Measurements from ENCODE around the gene FBXO42. TPM values are rescaled to one million over a fixed set of nuclear protein-coding genes. Genes with fewer than 3 reads are reported as not detected.

FBXO42 gene
- total and polyA plus RNA-seq, 2 of the 13 experiments (the other 11 are each of a cell fraction or from before 2014, with no cell fraction given): 7.6 to 17.5 TPM

DNA sequence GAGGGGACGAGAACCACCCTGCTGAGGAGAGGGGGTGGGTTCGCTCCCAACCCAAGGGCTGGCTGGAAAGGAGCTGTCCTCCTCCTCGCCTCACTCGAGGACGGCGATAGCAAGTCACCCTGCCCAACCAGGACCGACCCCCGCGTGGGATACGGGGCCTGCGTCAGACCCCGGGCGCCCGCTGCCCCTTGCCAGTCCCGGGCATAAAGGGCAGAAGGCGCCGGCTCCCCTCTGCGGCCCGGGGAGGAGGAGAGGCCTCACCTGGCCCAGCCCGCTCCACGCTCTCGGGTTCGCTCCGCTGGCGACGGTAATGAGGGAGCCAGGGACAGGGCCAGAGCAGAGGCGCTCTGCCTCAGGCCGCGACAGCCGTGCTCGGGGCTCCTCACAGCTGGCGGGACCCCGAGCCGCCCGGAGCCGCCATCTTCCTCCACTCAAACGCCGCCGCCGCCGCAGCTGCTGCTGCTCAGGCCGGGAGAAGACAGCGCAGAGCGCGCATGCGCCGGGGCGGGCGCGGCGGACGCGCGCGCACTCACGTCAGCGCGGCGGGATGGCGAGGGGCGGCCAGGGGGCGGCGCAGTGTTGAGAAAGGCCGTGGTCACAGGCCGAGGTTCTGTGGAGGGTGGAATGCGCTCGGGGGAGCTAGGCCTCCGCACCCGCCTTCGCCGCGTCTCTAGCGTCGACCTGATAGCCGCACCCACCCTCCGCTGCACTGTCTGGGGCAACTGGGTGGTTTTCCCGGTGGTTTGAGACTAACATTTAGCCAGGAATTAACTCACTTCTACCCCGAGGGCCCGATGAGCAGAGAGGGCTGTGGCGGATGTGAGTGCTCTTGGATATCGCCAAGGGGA lies at the start of gene FBXO42 (continued):
- peak; percentile 32; the same call in 1 of the 2 replicates for TF ChIP-seq ZNF431 (CRISPR knock-in tag; IDR thresholded peaks at IDR 0.05; ENCODE audit: borderline replicate concordance, low read depth)
- TF ChIP-seq ZNF44 (CRISPR knock-in tag; IDR thresholded peaks at IDR 0.05): 0 out of 2 replicates have a peak, but pooled peaks have one; percentile 27
- TF ChIP-seq HMG20A (CRISPR knock-in tag; IDR thresholded peaks at IDR 0.05; ENCODE audit: borderline replicate concordance): no peak
- TF ChIP-seq ZFY (CRISPR knock-in tag; IDR thresholded peaks at IDR 0.05): peak; percentile 98
- no peak for TF ChIP-seq SOX13 (IDR thresholded peaks at IDR 0.05)
- peak in 1 of 2 experiments; percentile 37; a peak in 1 of 4 replicates for TF ChIP-seq SOX13 (CRISPR knock-in tag; conservative IDR thresholded peaks at IDR 0.05 in 1 of 2, IDR thresholded peaks at IDR 0.05 in 1 of 2)
- TF ChIP-seq, protein P1, sequence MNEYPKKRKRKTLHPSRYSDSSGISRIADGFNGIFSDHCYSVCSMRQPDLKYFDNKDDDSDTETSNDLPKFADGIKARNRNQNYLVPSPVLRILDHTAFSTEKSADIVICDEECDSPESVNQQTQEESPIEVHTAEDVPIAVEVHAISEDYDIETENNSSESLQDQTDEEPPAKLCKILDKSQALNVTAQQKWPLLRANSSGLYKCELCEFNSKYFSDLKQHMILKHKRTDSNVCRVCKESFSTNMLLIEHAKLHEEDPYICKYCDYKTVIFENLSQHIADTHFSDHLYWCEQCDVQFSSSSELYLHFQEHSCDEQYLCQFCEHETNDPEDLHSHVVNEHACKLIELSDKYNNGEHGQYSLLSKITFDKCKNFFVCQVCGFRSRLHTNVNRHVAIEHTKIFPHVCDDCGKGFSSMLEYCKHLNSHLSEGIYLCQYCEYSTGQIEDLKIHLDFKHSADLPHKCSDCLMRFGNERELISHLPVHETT (CRISPR knock-in tag; conservative IDR thresholded peaks at IDR 0.05): 0 out of 2 replicates have a peak, but pooled peaks have one; percentile 19
- peak; percentile 58 for TF ChIP-seq XRCC5 (optimal IDR thresholded peaks at IDR 0.05; ENCODE audit: low read length)
- TF ChIP-seq ZNF224 (CRISPR knock-in tag; IDR thresholded peaks at IDR 0.05): peak; percentile 53; the same call in 1 of the 2 replicates
- peak; percentile 76 for TF ChIP-seq HNRNPLL (IDR thresholded peaks at IDR 0.05; ENCODE audit: low read depth, low read length, poor library complexity, severe bottlenecking)
- no peak for TF ChIP-seq TCF12 (IDR thresholded peaks at IDR 0.05)
- peak; percentile 83; the same call in 1 of the 2 replicates for TF ChIP-seq TCF12 (CRISPR knock-in tag; IDR thresholded peaks at IDR 0.05)
- TF ChIP-seq ASH2L (IDR thresholded peaks at IDR 0.05; ENCODE audit: insufficient read length, low read depth, low read length): peak; percentile 66
- TF ChIP-seq, protein P2, sequence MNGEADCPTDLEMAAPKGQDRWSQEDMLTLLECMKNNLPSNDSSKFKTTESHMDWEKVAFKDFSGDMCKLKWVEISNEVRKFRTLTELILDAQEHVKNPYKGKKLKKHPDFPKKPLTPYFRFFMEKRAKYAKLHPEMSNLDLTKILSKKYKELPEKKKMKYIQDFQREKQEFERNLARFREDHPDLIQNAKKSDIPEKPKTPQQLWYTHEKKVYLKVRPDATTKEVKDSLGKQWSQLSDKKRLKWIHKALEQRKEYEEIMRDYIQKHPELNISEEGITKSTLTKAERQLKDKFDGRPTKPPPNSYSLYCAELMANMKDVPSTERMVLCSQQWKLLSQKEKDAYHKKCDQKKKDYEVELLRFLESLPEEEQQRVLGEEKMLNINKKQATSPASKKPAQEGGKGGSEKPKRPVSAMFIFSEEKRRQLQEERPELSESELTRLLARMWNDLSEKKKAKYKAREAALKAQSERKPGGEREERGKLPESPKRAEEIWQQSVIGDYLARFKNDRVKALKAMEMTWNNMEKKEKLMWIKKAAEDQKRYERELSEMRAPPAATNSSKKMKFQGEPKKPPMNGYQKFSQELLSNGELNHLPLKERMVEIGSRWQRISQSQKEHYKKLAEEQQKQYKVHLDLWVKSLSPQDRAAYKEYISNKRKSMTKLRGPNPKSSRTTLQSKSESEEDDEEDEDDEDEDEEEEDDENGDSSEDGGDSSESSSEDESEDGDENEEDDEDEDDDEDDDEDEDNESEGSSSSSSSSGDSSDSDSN (CRISPR knock-in tag; IDR thresholded peaks at IDR 0.05): peak; percentile 90
- TF ChIP-seq KDM5A (IDR thresholded peaks at IDR 0.05; ENCODE audit: borderline replicate concordance, low read length): peak; percentile 43; the same call in 1 of the 2 replicates
- no peak for TF ChIP-seq LBX2 (CRISPR knock-in tag; IDR thresholded peaks at IDR 0.05; ENCODE audit: borderline replicate concordance)
- 0 out of 2 replicates have a peak, but pooled peaks have one; percentile 26 for TF ChIP-seq ZNF747 (CRISPR knock-in tag; IDR thresholded peaks at IDR 0.05; ENCODE audit: borderline replicate concordance)
- no peak for TF ChIP-seq SMAD3 (CRISPR knock-in tag; IDR thresholded peaks at IDR 0.05)
- TF ChIP-seq, protein P3, sequence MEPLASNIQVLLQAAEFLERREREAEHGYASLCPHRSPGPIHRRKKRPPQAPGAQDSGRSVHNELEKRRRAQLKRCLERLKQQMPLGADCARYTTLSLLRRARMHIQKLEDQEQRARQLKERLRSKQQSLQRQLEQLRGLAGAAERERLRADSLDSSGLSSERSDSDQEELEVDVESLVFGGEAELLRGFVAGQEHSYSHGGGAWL (CRISPR knock-in tag; IDR thresholded peaks at IDR 0.05): 0 out of 2 replicates have a peak, but pooled peaks have one; percentile 30
- TF ChIP-seq, protein P4, sequence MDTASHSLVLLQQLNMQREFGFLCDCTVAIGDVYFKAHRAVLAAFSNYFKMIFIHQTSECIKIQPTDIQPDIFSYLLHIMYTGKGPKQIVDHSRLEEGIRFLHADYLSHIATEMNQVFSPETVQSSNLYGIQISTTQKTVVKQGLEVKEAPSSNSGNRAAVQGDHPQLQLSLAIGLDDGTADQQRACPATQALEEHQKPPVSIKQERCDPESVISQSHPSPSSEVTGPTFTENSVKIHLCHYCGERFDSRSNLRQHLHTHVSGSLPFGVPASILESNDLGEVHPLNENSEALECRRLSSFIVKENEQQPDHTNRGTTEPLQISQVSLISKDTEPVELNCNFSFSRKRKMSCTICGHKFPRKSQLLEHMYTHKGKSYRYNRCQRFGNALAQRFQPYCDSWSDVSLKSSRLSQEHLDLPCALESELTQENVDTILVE (CRISPR knock-in tag; IDR thresholded peaks at IDR 0.05): peak; percentile 43; the same call in 1 of the 2 replicates
